K562 (cell line): ENCODE data around the gene CLDND2. TPM values are rescaled to one million over a fixed set of nuclear protein-coding genes. Genes with fewer than 3 reads are reported as not detected.
A peak's percentile ranks its signal among the peaks of the same experiment; 100 is the strongest.

Source experiments
- CREM ChIP-seq: IDR thresholded peaks from 2 replicates; pipeline ENCODE4 v1.6.1; 2014; ENCODE audit warnings: antibody characterized with exemption, low read depth
- EZH2 ChIP-seq: IDR thresholded peaks from 2 replicates; pipeline ENCODE4 v1.6.1; 2012; ENCODE audit warnings: low read depth, mild to moderate bottlenecking, inconsistent platforms, low read length, borderline replicate concordance
- NFXL1 ChIP-seq: fragments of 450-650 bp; formaldehyde crosslinking; IDR thresholded peaks from 2 replicates; pipeline ENCODE4 v1.4.0; 2021; ENCODE audit warnings: mild to moderate bottlenecking
- NONO ChIP-seq, 2 experiments: fragments of 200-400 bp in 1 of 2; fragments of 450-650 bp in 1 of 2; formaldehyde crosslinking in 1 of 2; IDR thresholded peaks; 2 replicates each; pipeline ENCODE4 v1.6.1; 2017; ENCODE audit warnings: low read depth in 2 of 2, mild to moderate bottlenecking in 2 of 2, moderate library complexity in 2 of 2, low read length in 1 of 2
- PHF8 ChIP-seq: fragments of 200-600 bp; sonication (generic); IDR thresholded peaks from 2 replicates; pipeline ENCODE4 v1.6.1; 2012; ENCODE audit warnings: mixed run types, mild to moderate bottlenecking, inconsistent platforms, low read length, moderate library complexity, borderline replicate concordance
- POLR2B ChIP-seq: fragments of 450-650 bp; IDR thresholded peaks from 2 replicates; pipeline ENCODE4 v1.6.1; 2018; ENCODE audit warnings: low read depth; ENCODE audit not compliant: partially characterized antibody
- RBFOX2 ChIP-seq: fragments of 200-400 bp; formaldehyde crosslinking; IDR thresholded peaks from 2 replicates; pipeline ENCODE4 v1.6.1; 2017; ENCODE audit warnings: low read depth, mild to moderate bottlenecking, low read length, moderate library complexity
- RBM39 ChIP-seq: fragments of 200-400 bp; formaldehyde crosslinking; optimal IDR thresholded peaks from 2 replicates; pipeline ENCODE3; 2018; ENCODE audit warnings: low read depth, low read length
- STAG1 ChIP-seq: sonication (generic); formaldehyde crosslinking; IDR thresholded peaks from 2 replicates; pipeline ENCODE4 v1.5.0; 2020; ENCODE audit warnings: missing genetic modification reagents, borderline replicate concordance
- SUPT5H ChIP-seq: fragments of 450-650 bp; IDR thresholded peaks from 2 replicates; pipeline ENCODE4 v1.6.1; 2016
- TCF7L2 ChIP-seq: fragments of 150-350 bp; IDR thresholded peaks from 2 replicates; pipeline ENCODE4 v1.6.1; 2016; ENCODE audit warnings: low read depth, mild to moderate bottlenecking, low read length, moderate library complexity
- TCFL5 ChIP-seq: fragments of 250-450 bp; sonication (Bioruptor Pico); conservative IDR thresholded peaks from 2 replicates; pipeline ENCODE4 v1.6.1; 2021; ENCODE audit warnings: mild to moderate bottlenecking, moderate library complexity, matching md5 sums
- ZKSCAN3 ChIP-seq: fragments of 250-450 bp; sonication (Bioruptor Pico); IDR thresholded peaks from 2 replicates; pipeline ENCODE4 v1.4.0; 2020
- ZNF217 ChIP-seq: sonication (generic); formaldehyde crosslinking; IDR thresholded peaks from 2 replicates; pipeline ENCODE4 v1.8.0; 2022; ENCODE audit warnings: mild to moderate bottlenecking, missing genetic modification reagents
- ZZZ3 ChIP-seq: fragments of 450-650 bp; IDR thresholded peaks from 2 replicates; pipeline ENCODE4 v1.6.1; 2016; ENCODE audit warnings: antibody characterized with exemption, mild to moderate bottlenecking, moderate library complexity
- polyA plus RNA-seq, 8 experiments: library from polyadenylated mRNA; depleted of rRNA in 4 of 8; stranded (reverse) in 5 of 8; unstranded in 3 of 8; fragments of >200 nt; fragmentation: Nextera tagmentation in 2 of 8; fragmentation: Illumina TruSeq in 1 of 8; extraction: Ambion mirVana in 2 of 8; extraction: Trizol in 1 of 8; gene quantifications; 2 replicates each; pipeline versions ENCODE4 v1.2.1 to v1.2.3, GENCODE V29; 2011 to 2014; ENCODE audit warnings: inconsistent platforms in 1 of 8, missing spikeins in 1 of 8
- total RNA-seq, 7 experiments: library from RNA; depleted of rRNA in 6 of 7; stranded (reverse); fragments of >200 nt in 6 of 7; fragmentation: Illumina TruSeq in 2 of 7; extraction: Trizol in 2 of 7; gene quantifications; 2 replicates each; pipeline versions ENCODE4 v1.2.1 to v1.2.3, GENCODE V29; 2011 to 2021; ENCODE audit warnings: low replicate concordance in 1 of 7
- TF ChIP-seq, protein P1 (sequence below): sonication (generic); formaldehyde crosslinking; IDR thresholded peaks from 2 replicates; pipeline ENCODE4 v1.8.0; 2022; ENCODE audit warnings: missing genetic modification reagents, mild to moderate bottlenecking, moderate library complexity, borderline replicate concordance
- TF ChIP-seq, protein P2 (sequence below): fragments of 200-800 bp; sonication (Bioruptor generic); IDR thresholded peaks from 2 replicates; pipeline ENCODE4 v1.6.1; 2017; ENCODE audit warnings: missing genetic modification characterization, missing compliant biosample characterization
- TF ChIP-seq, protein P3 (sequence below), 2 experiments: fragments of 150-350 bp in 1 of 2; IDR thresholded peaks; 2 replicates each; pipeline ENCODE4 v1.6.1; 2012 to 2016; ENCODE audit warnings: low read depth in 2 of 2, low read length in 2 of 2, mild to moderate bottlenecking in 1 of 2, moderate library complexity in 1 of 2
- TF ChIP-seq, protein P4 (sequence below), 2 experiments: fragments of 200-800 bp in 1 of 2; sonication (Bioruptor generic) in 1 of 2; sonication (generic) in 1 of 2; formaldehyde crosslinking in 1 of 2; IDR thresholded peaks in 1 of 2; conservative IDR thresholded peaks in 1 of 2; 2 replicates each; pipeline versions ENCODE4 v1.5.0 to v1.6.1; 2016 to 2020; ENCODE audit warnings: missing compliant biosample characterization in 1 of 2, missing genetic modification characterization in 1 of 2, missing genetic modification reagents in 1 of 2

CLDND2 gene
- total and polyA plus RNA-seq, 9 of the 15 experiments (the other 6 are each of a cell fraction or from before 2014, with no cell fraction given), result 0.45 to 4.0 (median 1.2) TPM; not detected in 3

DNA sequence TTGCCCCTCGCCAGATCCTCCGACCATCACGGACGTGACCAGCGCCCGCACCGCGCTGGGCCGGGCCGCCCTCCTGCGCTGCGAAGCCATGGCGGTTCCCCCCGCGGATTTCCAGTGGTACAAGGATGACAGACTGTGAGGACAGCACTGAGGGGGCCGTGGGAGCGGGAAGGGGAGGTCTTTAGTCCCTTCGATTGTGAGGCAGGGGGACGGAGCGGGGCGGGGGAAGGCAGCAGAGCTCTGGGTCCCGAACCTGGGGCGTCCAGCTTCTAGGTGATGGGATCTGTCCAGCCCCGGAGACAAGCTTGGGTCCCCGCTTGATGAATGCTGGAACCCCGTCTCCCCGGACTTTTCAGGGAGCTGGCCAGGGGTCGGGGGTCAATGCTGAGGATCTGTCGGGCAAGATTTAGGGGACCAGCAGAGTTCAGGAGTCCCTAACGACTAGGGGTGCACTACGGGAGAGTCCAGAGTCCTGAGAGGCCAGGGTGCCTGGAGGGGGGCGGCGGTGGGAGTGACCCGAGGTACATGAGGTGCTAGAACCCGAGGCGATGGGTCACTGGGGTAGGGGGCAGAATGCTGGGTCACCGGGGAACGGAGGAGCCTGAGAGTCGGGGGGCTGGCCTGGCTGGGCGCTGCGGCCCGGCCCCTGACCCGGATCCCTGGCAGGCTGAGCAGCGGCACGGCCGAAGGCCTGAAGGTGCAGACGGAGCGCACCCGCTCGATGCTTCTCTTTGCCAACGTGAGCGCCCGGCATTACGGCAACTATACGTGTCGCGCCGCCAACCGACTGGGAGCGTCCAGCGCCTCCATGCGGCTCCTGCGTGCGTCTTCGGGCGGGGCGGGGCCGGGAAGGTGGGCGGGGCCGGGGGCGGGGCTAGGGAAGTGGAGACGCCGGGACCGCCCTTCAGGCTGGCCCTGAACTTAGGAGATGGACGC, 41.5 kb downstream of the CLDND2 start (continued):
- peak; percentile 82 for TF ChIP-seq CREM
- no peak for TF ChIP-seq NFXL1 (CRISPR knock-in tag)
- no peak; a peak in 2 of 4 replicates for TF ChIP-seq NONO (IDR thresholded peaks at IDR 0.05; ENCODE audit: low read depth in 2 of 2, low read length in 1 of 2)
- TF ChIP-seq PHF8, result peak; percentile 87; the same call in 1 of the 2 replicates
- TF ChIP-seq ZNF217 (CRISPR knock-in tag), result no peak
- no peak for TF ChIP-seq ZZZ3
- TF ChIP-seq EZH2, result no peak
- TF ChIP-seq RBM39, result no peak
- TF ChIP-seq SUPT5H, result peak; percentile 71
- TF ChIP-seq RBFOX2, result peak; percentile 88
- TF ChIP-seq STAG1 (CRISPR knock-in tag), result no peak
- TF ChIP-seq, protein P1, sequence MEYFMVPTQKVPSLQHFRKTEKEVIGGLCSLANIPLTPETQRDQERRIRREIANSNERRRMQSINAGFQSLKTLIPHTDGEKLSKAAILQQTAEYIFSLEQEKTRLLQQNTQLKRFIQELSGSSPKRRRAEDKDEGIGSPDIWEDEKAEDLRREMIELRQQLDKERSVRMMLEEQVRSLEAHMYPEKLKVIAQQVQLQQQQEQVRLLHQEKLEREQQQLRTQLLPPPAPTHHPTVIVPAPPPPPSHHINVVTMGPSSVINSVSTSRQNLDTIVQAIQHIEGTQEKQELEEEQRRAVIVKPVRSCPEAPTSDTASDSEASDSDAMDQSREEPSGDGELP, result 0 out of 2 replicates have a peak, but pooled peaks have one; percentile 23
- TF ChIP-seq TCFL5 (CRISPR knock-in tag), result no peak
- TF ChIP-seq ZKSCAN3 (CRISPR knock-in tag), result no peak
- TF ChIP-seq, protein P2, sequence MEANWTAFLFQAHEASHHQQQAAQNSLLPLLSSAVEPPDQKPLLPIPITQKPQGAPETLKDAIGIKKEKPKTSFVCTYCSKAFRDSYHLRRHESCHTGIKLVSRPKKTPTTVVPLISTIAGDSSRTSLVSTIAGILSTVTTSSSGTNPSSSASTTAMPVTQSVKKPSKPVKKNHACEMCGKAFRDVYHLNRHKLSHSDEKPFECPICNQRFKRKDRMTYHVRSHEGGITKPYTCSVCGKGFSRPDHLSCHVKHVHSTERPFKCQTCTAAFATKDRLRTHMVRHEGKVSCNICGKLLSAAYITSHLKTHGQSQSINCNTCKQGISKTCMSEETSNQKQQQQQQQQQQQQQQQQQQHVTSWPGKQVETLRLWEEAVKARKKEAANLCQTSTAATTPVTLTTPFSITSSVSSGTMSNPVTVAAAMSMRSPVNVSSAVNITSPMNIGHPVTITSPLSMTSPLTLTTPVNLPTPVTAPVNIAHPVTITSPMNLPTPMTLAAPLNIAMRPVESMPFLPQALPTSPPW (CRISPR knock-in tag), result peak; percentile 58
- no peak for TF ChIP-seq TCF7L2
- TF ChIP-seq, protein P3, sequence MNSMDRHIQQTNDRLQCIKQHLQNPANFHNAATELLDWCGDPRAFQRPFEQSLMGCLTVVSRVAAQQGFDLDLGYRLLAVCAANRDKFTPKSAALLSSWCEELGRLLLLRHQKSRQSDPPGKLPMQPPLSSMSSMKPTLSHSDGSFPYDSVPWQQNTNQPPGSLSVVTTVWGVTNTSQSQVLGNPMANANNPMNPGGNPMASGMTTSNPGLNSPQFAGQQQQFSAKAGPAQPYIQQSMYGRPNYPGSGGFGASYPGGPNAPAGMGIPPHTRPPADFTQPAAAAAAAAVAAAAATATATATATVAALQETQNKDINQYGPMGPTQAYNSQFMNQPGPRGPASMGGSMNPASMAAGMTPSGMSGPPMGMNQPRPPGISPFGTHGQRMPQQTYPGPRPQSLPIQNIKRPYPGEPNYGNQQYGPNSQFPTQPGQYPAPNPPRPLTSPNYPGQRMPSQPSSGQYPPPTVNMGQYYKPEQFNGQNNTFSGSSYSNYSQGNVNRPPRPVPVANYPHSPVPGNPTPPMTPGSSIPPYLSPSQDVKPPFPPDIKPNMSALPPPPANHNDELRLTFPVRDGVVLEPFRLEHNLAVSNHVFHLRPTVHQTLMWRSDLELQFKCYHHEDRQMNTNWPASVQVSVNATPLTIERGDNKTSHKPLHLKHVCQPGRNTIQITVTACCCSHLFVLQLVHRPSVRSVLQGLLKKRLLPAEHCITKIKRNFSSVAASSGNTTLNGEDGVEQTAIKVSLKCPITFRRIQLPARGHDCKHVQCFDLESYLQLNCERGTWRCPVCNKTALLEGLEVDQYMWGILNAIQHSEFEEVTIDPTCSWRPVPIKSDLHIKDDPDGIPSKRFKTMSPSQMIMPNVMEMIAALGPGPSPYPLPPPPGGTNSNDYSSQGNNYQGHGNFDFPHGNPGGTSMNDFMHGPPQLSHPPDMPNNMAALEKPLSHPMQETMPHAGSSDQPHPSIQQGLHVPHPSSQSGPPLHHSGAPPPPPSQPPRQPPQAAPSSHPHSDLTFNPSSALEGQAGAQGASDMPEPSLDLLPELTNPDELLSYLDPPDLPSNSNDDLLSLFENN (IDR thresholded peaks at IDR 0.05; ENCODE audit: low read depth in 2 of 2, low read length in 2 of 2), result 0 out of 4 replicates have a peak, but pooled peaks of 1 of the 2 experiments have one; percentile 29
- TF ChIP-seq, protein P4, sequence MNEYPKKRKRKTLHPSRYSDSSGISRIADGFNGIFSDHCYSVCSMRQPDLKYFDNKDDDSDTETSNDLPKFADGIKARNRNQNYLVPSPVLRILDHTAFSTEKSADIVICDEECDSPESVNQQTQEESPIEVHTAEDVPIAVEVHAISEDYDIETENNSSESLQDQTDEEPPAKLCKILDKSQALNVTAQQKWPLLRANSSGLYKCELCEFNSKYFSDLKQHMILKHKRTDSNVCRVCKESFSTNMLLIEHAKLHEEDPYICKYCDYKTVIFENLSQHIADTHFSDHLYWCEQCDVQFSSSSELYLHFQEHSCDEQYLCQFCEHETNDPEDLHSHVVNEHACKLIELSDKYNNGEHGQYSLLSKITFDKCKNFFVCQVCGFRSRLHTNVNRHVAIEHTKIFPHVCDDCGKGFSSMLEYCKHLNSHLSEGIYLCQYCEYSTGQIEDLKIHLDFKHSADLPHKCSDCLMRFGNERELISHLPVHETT (CRISPR knock-in tag; conservative IDR thresholded peaks at IDR 0.05 in 1 of 2, IDR thresholded peaks at IDR 0.05 in 1 of 2), result 0 out of 4 replicates have a peak, but pooled peaks of 1 of the 2 experiments have one; percentile 25
- TF ChIP-seq POLR2B, result peak; percentile 65
